Gastroesophageal sphincter (tissue), 3 donors: Measurements from ENCODE around the gene CNKSR3.
A peak's percentile ranks its signal among the peaks of the same experiment; 100 is the strongest.

Experiments used
- CTCF ChIP-seq, 4 experiments: fragments of 200-600 bp in 2 of 4; fragments of 450-650 bp in 2 of 4; sonication (generic) in 1 of 4; IDR thresholded peaks; one replicate each; pipeline ENCODE4 v1.5.1; 2017 to 2019; ENCODE audit warnings: antibody characterized with exemption in 4 of 4, mild to moderate bottlenecking in 2 of 4, moderate library complexity in 2 of 4
- POLR2A ChIP-seq, 2 donors: fragments of 450-650 bp; IDR thresholded peaks; one replicate each; pipeline ENCODE4 v1.6.1; 2017; ENCODE audit warnings: antibody characterized with exemption in 2 of 2, mild to moderate bottlenecking in 2 of 2, moderate library complexity in 1 of 2
- POLR2AphosphoS5 ChIP-seq: sonication (generic); formaldehyde crosslinking; IDR thresholded peaks from one replicate; pipeline ENCODE4 v1.6.1; 2017; ENCODE audit warnings: antibody characterized with exemption

DNA sequence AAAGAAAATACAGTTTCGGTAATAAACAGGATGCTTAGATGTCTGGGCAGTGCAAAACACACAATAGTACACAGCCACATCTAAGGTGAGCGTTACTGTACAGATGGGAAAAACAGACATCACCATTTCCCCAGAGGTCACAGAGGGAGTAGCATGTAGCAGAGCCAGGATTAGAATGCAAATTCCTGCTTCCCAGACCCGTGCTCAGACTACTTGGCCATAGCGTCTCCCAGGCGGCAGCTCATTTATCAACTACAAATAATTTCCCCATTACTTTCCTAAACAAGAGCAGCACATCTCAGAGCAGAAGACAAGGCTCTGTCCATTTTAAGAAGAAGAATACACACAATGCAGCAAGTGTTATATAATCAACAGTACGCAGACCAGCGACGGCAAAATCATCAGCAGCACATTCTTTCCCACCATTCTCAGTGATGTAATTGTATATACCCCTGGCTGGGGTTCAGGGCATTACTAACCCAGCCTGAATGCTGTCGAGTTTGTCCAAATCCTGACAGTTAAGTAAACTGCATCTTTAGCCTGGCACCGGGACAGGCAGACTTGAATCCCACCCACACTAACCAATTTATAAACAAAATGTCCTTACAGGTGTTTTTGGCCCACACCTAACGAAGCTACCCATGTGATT is 61.9 kb downstream of the CNKSR3 start:
- TF ChIP-seq POLR2A (IDR thresholded peaks at IDR 0.05), result no peak
- TF ChIP-seq CTCF (IDR thresholded peaks at IDR 0.05), result peak; percentile 30 to 60 (median 43)
- peak; percentile 84 for TF ChIP-seq POLR2AphosphoS5
